Hematopoietic multipotent progenitor cell treated with erythropoietin and hydrocortisone succinate and interleukin-3 and kit ligand, for 6 days (in vitro differentiated cells): ENCODE measurements around the gene PDE3A.
"Not testable (repeated sequence)": the region's sequence is repeated elsewhere in the genome, so short reads cannot be mapped to it uniquely, and the experiment has no call there.

Experiments used
- DNase-seq: peaks from one replicate; pipeline ENCODE4 v3.0.0-alpha.2; 2015

Gene PDE3A

GRCh38 chr12:20375560-20375959 lies 7.2 kb downstream of the PDE3A start:
- DNase-seq, result no peak

DNA sequence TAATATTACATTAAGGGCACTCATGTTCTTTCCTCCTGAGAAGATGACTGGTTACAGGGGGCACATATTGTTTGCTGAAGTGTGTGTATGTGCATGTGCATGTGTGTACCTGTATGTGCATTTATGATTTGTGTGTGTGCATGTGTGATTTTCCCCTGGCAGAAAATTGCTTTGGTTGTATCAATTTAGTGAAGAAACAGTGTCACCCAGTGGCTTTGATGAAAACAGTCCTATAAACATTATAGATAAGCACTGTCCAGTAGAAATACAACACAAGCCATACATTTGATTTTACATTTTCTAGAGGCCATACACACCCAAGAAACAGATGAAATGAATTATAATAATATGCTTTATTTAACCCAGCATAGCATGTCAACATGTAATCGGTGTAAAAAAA lies 8.6 kb downstream of the PDE3A start:
- DNase-seq, result peak; percentile 69

DNA sequence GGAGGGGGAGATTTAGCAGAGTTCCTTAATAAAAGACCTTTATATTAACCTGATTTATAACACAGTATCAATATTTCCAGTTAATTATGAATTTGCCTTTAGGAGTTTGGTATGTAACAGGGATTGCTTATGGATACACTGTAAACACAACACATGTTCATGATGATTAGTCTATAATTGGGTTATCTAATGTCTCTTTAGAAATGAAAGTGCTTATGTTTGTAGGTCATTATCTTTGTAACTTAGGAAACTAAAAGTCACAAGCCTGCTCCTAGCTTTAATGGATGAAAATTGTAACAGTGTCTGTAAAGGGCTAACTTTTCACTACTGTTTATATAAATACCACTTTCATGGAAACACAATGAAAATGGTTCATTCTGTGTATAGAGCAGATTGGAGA lies 9.4 kb downstream of the PDE3A start:
- DNase-seq, result no peak

- no peak for DNase-seq
Observed at GRCh38 chr12:20382117-20382516, 13.8 kb downstream of the PDE3A start.

- DNase-seq, result no peak
Observed at GRCh38 chr12:20383612-20384011, 15.3 kb downstream of the PDE3A start.

DNA sequence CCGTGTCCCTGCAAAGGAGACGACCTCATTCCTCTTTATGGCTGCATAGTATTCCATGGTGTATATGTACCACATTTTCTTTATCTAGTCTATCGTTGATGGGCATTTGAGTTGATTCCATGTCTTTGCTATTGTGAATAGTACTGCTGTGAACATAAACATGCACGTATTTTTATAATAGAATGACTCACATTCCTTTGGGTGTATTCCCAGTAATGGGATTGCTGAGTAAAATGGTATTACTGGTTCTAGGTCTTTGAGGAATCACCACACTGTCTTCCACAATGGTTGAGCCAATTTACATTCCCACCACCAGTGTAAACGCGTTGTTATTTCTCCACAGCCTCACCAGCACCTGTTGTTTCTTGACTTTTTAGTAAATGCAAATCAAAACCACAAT lies 16.5 kb downstream of the PDE3A start:
- not testable (repeated sequence) for DNase-seq

- DNase-seq, result no peak
Observed at GRCh38 chr12:20390846-20391245, 22.5 kb downstream of the PDE3A start.

GRCh38 chr12:20392339-20392738 lies 24.0 kb downstream of the PDE3A start:
- no peak for DNase-seq

GRCh38 chr12:20393707-20394106 lies 25.4 kb downstream of the PDE3A start:
- DNase-seq, result no peak

- DNase-seq, result no peak
Observed at GRCh38 chr12:20395791-20396550, 27.6 kb downstream of the PDE3A start.

DNA sequence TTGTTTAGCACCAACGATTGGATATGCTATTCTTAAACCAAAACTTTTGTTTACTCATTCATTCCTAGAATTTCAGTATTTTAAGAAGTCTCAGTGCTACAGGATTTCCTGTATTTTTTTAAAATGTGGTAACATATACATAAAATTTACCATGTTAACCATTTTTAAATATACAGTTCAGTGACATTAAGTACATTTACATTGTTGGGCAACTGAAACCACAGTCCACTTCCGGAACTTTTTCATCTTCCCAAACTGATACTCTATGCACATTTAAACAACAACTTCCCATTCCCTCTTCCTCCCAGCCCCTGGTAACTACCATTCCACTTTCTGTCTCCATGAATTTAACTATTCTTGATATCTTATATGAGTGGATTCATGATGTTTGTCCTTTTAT lies 30.3 kb downstream of the PDE3A start:
- peak; percentile 30 for DNase-seq

DNA sequence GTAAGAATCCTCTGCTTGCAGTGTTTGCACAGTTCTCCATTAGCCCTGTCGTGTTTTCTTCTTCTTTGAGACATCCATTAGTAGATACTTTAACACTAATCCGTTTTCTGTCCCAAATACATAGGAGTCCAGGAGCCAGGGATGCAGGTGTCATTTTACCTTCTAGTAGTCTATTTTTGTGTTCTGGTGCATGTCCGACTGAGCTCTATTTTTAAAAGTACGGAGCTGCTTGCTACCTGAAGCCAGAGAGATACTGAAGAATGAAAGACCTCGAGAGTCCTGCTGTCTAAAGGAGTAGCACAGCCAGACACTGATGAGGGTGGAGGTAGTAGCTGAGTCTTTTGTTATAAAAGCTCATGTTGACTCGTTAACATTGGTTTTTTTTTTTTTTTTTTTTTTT lies 31.7 kb downstream of the PDE3A start:
- DNase-seq, result no peak

DNA sequence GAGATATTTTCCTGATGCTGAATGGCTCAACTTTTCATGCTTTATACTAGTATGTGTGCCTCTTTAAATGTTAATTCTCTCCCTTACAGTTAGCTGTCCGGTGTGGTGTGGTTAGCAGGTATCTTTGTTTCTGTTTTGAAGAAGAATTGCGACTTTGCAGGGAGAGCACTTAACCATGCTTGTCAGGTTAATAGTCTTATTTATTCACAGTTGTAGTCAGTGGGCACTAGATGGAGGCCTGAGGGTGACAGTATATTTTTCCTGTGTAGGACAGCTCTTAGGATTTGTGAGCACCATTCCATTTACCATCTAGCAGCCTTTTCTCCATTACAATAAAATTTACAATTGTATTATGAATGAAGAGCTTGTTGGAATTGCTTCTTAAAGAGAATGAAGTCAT lies 34.9 kb downstream of the PDE3A start:
- no peak for DNase-seq

- DNase-seq, result peak; percentile 76
Observed at GRCh38 chr12:20404576-20405346, 36.4 kb downstream of the PDE3A start.

GRCh38 chr12:20409607-20410377 lies 41.5 kb downstream of the PDE3A start:
- DNase-seq, result no peak

DNA sequence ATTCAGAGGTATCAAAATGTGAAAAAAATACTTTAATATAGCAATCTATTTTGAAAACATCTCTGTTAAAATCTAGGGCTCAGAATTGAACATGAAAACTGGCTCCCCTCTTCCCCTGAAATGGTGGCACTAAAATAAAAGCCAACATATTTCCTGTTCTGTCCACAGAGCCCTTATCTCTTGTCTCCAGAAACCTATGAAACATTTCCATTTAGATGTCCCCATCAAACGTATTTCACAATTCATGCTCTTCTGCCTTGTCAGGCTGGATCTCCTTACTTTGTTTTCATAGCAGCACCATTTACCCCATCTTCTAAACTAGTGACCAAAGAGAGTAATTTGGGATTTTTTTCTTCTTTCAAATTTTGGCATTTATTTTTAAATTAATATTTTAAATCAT lies 42.4 kb downstream of the PDE3A start:
- peak; percentile 87 for DNase-seq

GRCh38 chr12:20411345-20411744 lies 43.0 kb downstream of the PDE3A start:
- no peak for DNase-seq

- DNase-seq, result peak; percentile 87
Observed at GRCh38 chr12:20415028-20415427, 46.7 kb downstream of the PDE3A start.

DNA sequence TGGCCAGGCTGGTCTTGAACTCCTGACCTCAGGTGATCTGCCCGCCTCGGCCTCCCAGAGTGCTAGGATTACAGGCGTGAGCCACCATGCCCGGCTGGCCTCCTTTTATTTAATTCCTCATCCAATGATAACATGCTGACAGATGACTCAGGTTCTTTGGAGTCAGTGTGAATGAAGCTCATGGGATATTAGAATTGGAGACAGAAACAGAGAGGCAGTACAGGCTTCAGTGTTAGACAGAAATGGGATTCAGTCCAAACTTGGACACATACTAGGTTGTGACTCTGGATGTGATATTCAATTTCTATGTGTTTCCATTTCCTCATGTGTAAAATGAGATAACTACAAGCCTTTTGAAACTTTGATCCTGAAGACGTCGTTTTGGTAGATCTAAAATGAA lies 47.3 kb downstream of the PDE3A start:
- DNase-seq, result no peak

GRCh38 chr12:20420557-20420956 lies 52.2 kb downstream of the PDE3A start:
- DNase-seq, result no peak

DNA sequence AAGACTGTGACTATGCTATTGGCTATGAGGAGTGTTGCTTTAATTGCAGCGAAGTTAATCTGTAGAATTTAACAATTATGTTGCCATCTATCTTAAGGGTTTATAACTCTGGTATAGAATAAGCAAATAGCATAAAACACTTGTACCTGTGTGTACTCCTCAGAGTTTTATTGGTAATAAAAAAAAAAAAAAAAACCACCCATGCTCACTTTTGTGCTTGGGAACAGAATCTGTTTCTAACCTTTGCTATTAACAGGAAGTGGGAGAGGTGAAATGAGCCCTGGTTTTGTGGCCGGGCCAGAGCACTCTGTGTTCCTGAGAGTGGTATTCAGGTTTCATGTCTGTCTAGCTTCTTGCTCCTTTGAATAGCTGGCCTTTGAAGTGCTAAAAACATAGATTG lies 53.1 kb downstream of the PDE3A start:
- DNase-seq, result no peak

DNA sequence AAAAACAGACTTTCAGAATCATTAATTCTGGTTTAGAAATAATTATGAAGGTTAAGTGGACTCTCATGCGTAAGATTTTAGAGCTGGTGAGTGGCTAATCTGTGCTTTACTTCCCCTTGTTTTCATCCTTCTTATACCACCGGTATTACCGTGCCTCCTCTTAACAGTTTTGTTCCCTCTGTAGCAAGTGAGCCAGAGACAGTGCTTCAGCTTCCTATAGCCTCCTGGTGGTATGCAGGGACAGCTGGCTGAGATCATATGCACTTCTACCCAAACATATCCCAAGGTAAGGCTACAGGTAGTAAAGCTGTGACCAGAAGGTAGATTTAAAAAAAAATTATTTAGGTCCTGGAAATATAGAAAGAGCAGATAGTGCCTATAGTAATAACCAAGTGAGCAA lies 55.2 kb downstream of the PDE3A start:
- DNase-seq, result no peak

GRCh38 chr12:20424841-20425240 lies 56.5 kb downstream of the PDE3A start:
- no peak for DNase-seq

DNA sequence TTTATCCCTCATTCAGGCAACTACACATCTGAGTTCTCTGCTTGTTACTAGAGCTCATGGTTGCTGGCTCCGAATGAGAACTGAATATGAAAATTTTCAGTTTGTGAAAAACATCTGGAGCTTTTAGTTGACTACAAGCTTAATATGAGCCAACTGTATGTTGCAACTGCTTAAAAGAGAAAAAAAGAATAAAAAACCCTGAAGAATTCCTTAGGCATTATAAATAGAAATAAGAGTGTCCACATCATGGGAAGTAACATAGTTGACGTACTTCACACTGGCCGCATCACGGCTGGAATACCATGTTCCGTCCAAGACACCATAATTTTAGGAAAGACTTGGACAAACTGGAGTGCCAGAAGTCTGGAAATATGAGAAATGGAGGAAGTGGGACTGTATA lies 57.9 kb downstream of the PDE3A start:
- no peak for DNase-seq
